GM23338 (cell line): Measurements from ENCODE around the gene ARF1. TPM values are rescaled to one million over a fixed set of nuclear protein-coding genes. Genes with fewer than 3 reads are reported as not detected.

Source experiments
- ATAC-seq: fragments of 200-7000 bp; cut with Tn5 transposase; 3 replicates; pipeline ENCODE4 v1.9.1; 2020
- DNase-seq: peaks from one replicate; pipeline ENCODE4 v3.0.0-alpha.2; 2015; ENCODE audit warnings: low spot score
- H2AFZ ChIP-seq: fragments of 200-600 bp; sonication (generic); 2 replicates; pipeline ENCODE4 v1.8.0; 2016; ENCODE audit warnings: antibody characterized with exemption, mild to moderate bottlenecking, moderate library complexity
- H3F3A ChIP-seq: fragments of 200-600 bp; sonication (generic); replicated peaks from 2 replicates; pipeline ENCODE4 v1.8.0; 2017; ENCODE audit warnings: antibody characterized with exemption, mixed run types, low read depth
- H3K27ac ChIP-seq: fragments of 200-600 bp; sonication (generic); 2 replicates; pipeline ENCODE4 v1.6.1; 2016; ENCODE audit warnings: low read depth
- H3K27me3 ChIP-seq: fragments of 200-600 bp; sonication (generic); 2 replicates; pipeline ENCODE4 v1.8.0; 2016; ENCODE audit warnings: mild to moderate bottlenecking, mixed run types, moderate library complexity; ENCODE audit not compliant: insufficient read depth
- H3K36me3 ChIP-seq: fragments of 200-600 bp; sonication (generic); 2 replicates; pipeline ENCODE4 v1.8.0; 2016; ENCODE audit warnings: mild to moderate bottlenecking; ENCODE audit not compliant: insufficient read depth
- H3K4me1 ChIP-seq: fragments of 200-600 bp; sonication (generic); 2 replicates; pipeline ENCODE4 v1.8.0; 2016; ENCODE audit warnings: mild to moderate bottlenecking, moderate library complexity; ENCODE audit not compliant: insufficient read depth
- H3K4me2 ChIP-seq: fragments of 200-600 bp; sonication (generic); 2 replicates; pipeline ENCODE4 v1.7.1; 2017; ENCODE audit warnings: mixed run types
- H3K4me3 ChIP-seq: fragments of 200-600 bp; sonication (generic); 2 replicates; pipeline ENCODE4 v1.6.1; 2016; ENCODE audit warnings: mixed run types
- H3K79me2 ChIP-seq: fragments of 200-600 bp; sonication (generic); replicated peaks from 2 replicates; pipeline ENCODE4 v1.8.0; 2017; ENCODE audit warnings: mild to moderate bottlenecking; ENCODE audit not compliant: insufficient read depth
- H3K9me2 ChIP-seq: fragments of 200-600 bp; sonication (generic); 2 replicates; pipeline ENCODE4 v1.8.0; 2017; ENCODE audit not compliant: insufficient read depth
- H4K20me1 ChIP-seq: fragments of 200-600 bp; sonication (generic); replicated peaks from 2 replicates; pipeline ENCODE4 v1.8.0; 2017; ENCODE audit warnings: mild to moderate bottlenecking; ENCODE audit not compliant: insufficient read depth
- H3K27ac Mint-ChIP-seq: 2 replicates; pipeline ENCODE4 v1.8.0; 2020; ENCODE audit warnings: inconsistent platforms, mild to moderate bottlenecking, moderate library complexity, mixed read lengths
- H3K27me3 Mint-ChIP-seq: 3 replicates; pipeline ENCODE4 v1.8.0; 2022; ENCODE audit warnings: low read depth, mild to moderate bottlenecking, moderate library complexity, mixed read lengths, inconsistent platforms; ENCODE audit not compliant: insufficient read depth, poor library complexity
- H3K36me3 Mint-ChIP-seq: 3 replicates; pipeline ENCODE4 v1.8.0; 2021; ENCODE audit warnings: low read depth, mild to moderate bottlenecking, inconsistent platforms, moderate library complexity, mixed read lengths
- H3K4me1 Mint-ChIP-seq: 3 replicates; pipeline ENCODE4 v1.8.0; 2020; ENCODE audit warnings: mild to moderate bottlenecking, inconsistent platforms, mixed read lengths
- H3K4me3 Mint-ChIP-seq: 3 replicates; pipeline ENCODE4 v1.8.0; 2021; ENCODE audit warnings: moderate library complexity, mild to moderate bottlenecking, inconsistent platforms, mixed read lengths
- H3K9me3 Mint-ChIP-seq: 3 replicates; pipeline ENCODE4 v1.8.0; 2020; ENCODE audit warnings: moderate library complexity, mild to moderate bottlenecking, inconsistent platforms, mixed read lengths
- CREB1 ChIP-seq: fragments of 250-450 bp; sonication (Bioruptor Pico); IDR thresholded peaks from 2 replicates; pipeline ENCODE4 v1.5.0; 2020; ENCODE audit warnings: low read depth, mild to moderate bottlenecking, moderate library complexity
- CTCF ChIP-seq, 2 experiments: fragments of 200-600 bp in 1 of 2; sonication (generic) in 1 of 2; conservative IDR thresholded peaks; 2 replicates each; pipeline versions ENCODE4 v1.5.1 to v1.6.1; 2016 to 2017; ENCODE audit warnings: antibody characterized with exemption in 2 of 2, low read depth in 2 of 2, mild to moderate bottlenecking in 2 of 2, moderate library complexity in 1 of 2
- ETS1 ChIP-seq: IDR thresholded peaks from 2 replicates; pipeline ENCODE4 v1.6.1; 2016; ENCODE audit warnings: antibody characterized with exemption
- EZH2 ChIP-seq: fragments of 200-600 bp; sonication (generic); IDR thresholded peaks from one replicate; pipeline ENCODE4 v1.8.0; 2017; ENCODE audit warnings: antibody characterized with exemption, mild to moderate bottlenecking, low read depth; ENCODE audit not compliant: unreplicated experiment
- EZH2phosphoT487 ChIP-seq: fragments of 200-600 bp; sonication (generic); IDR thresholded peaks from one replicate; pipeline ENCODE4 v1.8.1; 2018; ENCODE audit warnings: antibody characterized with exemption; ENCODE audit not compliant: unreplicated experiment
- JUNB ChIP-seq: IDR thresholded peaks from one replicate; pipeline ENCODE4 v1.6.1; 2016; ENCODE audit warnings: antibody characterized with exemption; ENCODE audit not compliant: unreplicated experiment
- ZNF114 ChIP-seq: fragments of 250-450 bp; sonication (Bioruptor Pico); IDR thresholded peaks from 2 replicates; pipeline ENCODE4 v1.5.0; 2020; ENCODE audit warnings: mild to moderate bottlenecking, moderate library complexity
- ZNF331 ChIP-seq: fragments of 250-450 bp; sonication (Bioruptor Pico); IDR thresholded peaks from 2 replicates; pipeline ENCODE4 v1.5.0; 2020; ENCODE audit warnings: low read depth, mild to moderate bottlenecking, moderate library complexity
- polyA plus RNA-seq: library from polyadenylated mRNA; unstranded; fragments of >200 nt; fragmentation: Nextera tagmentation; extraction: Ambion mirVana; gene quantifications from 2 replicates; pipeline ENCODE4 v1.2.1, GENCODE V29; 2016
- total RNA-seq: library from RNA; depleted of rRNA; stranded (reverse); fragments of >200 nt; shearing (Covaris generic); gene quantifications from 2 replicates; pipeline ENCODE4 v1.2.3, GENCODE V29; 2014

The ARF1 gene
- total and polyA plus RNA-seq, 2 experiments from 2014 or later = 210 to 306 TPM

GRCh38 chr1:228101614-228101993 is 19.1 kb downstream of the ARF1 start (continued):
- TF ChIP-seq CTCF (conservative IDR thresholded peaks at IDR 0.05; ENCODE audit: low read depth in 2 of 2) (no peak), EZH2phosphoT487 (no peak), JUNB (no peak), CREB1 (CRISPR knock-in tag) (no peak), ETS1 (no peak), EZH2 (no peak), ZNF114 (CRISPR knock-in tag) (no peak)

GRCh38 chr1:228101994-228102790 is 19.7 kb downstream of the ARF1 start:
- DNase-seq (peak; percentile 66), ATAC-seq (peak; percentile 69)
- H3K27me3 Mint-ChIP-seq = peaks cover 20% of the 10 kb centered on the region
- 0 out of 2 replicates have a peak overlapping the region, but pooled peaks have one; percentile 18 for H2AFZ ChIP-seq
- H3K9me3 Mint-ChIP-seq = no peaks in the 10 kb centered on the region; the same call in 1 of the 3 replicates
- peak overlapping the region; percentile 86 for H3K4me2 ChIP-seq
- no peaks in the 10 kb centered on the region for H3K9me2 ChIP-seq
- H3K36me3 ChIP-seq = peaks cover 3% of the 10 kb centered on the region; the same call in 1 of the 2 replicates
- H3K4me1 Mint-ChIP-seq = peaks cover 8% of the 10 kb centered on the region; the same call in 1 of the 3 replicates
- H4K20me1 ChIP-seq = no peaks in the 10 kb centered on the region; the same call in 1 of the 2 replicates
- no peak overlapping the region for H3K27ac Mint-ChIP-seq
- H3K27me3 ChIP-seq = no peaks in the 10 kb centered on the region
- peak overlapping the region; percentile 93 for H3K4me3 ChIP-seq
- H3K79me2 ChIP-seq = no peaks in the 10 kb centered on the region
- 0 out of 2 replicates have a peak, but pooled peaks cover 3% of the 10 kb centered on the region for H3K4me1 ChIP-seq
- 0 out of 2 replicates have a peak, but pooled peaks cover 2% of the 10 kb centered on the region for H3F3A ChIP-seq
- no peak overlapping the region for H3K27ac ChIP-seq
- TF ChIP-seq CTCF (conservative IDR thresholded peaks at IDR 0.05; ENCODE audit: low read depth in 2 of 2) (peak in 1 of 2 experiments; percentile 54; a peak in 2 of 4 replicates), ZNF331 (CRISPR knock-in tag) (no peak)
- peaks cover 48% of the 10 kb centered on the region for H3K36me3 Mint-ChIP-seq
- H3K4me3 Mint-ChIP-seq = peak overlapping the region; percentile 92; the same call in 2 of the 3 replicates
